Sigmoid colon (tissue), 7 donors: ENCODE data around the gene NUMBL. TPM values are rescaled to one million over a fixed set of nuclear protein-coding genes. Genes with fewer than 3 reads are reported as not detected.

Experiments
- DNase-seq: peaks from one replicate; pipeline ENCODE4 v3.0.0-alpha.2; 2019
- H3K27ac ChIP-seq, 4 donors: fragments of 200-600 bp; sonication (generic); one replicate each; pipeline ENCODE4 v1.5.1; 2016 to 2019; ENCODE audit warnings: mild to moderate bottlenecking in 1 of 4
- H3K27me3 ChIP-seq, 3 donors: fragments of 200-600 bp; sonication (generic); one replicate each; pipeline ENCODE4 v1.5.1; 2019; ENCODE audit warnings: mild to moderate bottlenecking in 1 of 3
- H3K36me3 ChIP-seq, 4 donors: fragments of 200-600 bp; sonication (generic); one replicate each; pipeline ENCODE4 v1.5.1; 2016 to 2019
- H3K4me1 ChIP-seq, 4 donors: fragments of 200-600 bp; sonication (generic); one replicate each; pipeline ENCODE4 v1.5.1; 2017 to 2019
- H3K4me3 ChIP-seq, 4 donors: fragments of 200-600 bp; sonication (generic); one replicate each; pipeline ENCODE4 v1.5.1; 2017 to 2019; ENCODE audit warnings: mild to moderate bottlenecking in 2 of 4, moderate library complexity in 1 of 4
- H3K9me3 ChIP-seq, 4 donors: fragments of 200-600 bp in 3 of 4; sonication (generic) in 3 of 4; one replicate each; pipeline versions ENCODE4 v1.5.1 to v1.6.1; 2013 to 2019
- EP300 ChIP-seq, 4 donors: sonication (generic); formaldehyde crosslinking; IDR thresholded peaks; one replicate each; pipeline ENCODE4 v1.6.1; 2017; ENCODE audit warnings: antibody characterized with exemption in 4 of 4
- POLR2A ChIP-seq, 2 donors: fragments of 450-650 bp; IDR thresholded peaks; one replicate each; pipeline ENCODE4 v1.6.1; 2016; ENCODE audit warnings: antibody characterized with exemption in 2 of 2, mild to moderate bottlenecking in 2 of 2, moderate library complexity in 2 of 2
- POLR2AphosphoS5 ChIP-seq, 4 donors: sonication (generic); formaldehyde crosslinking; IDR thresholded peaks; one replicate each; pipeline ENCODE4 v1.6.1; 2017; ENCODE audit warnings: antibody characterized with exemption in 4 of 4
- WGBS, 2 donors: extraction: QIAGEN DNeasy Blood & Tissue Kit; methylation state at CpG; one replicate each; pipeline ENCODE4 v1.1.7; 2013; 5-methylcytosine and 5-hydroxymethylcytosine counted together
- intact Hi-C: fragments of 100-400 bp; cut with DNase I; formaldehyde crosslinking; loops from one replicate; pipeline ENCODE4 v1.15.1; 2023
- polyA plus RNA-seq, 3 donors: library from polyadenylated mRNA; stranded (reverse); fragments of 200-250 nt; gene quantifications; one replicate each; pipeline ENCODE4 v1.2.3, GENCODE V29; 2013
- total RNA-seq, 4 donors: library from RNA; depleted of rRNA; stranded (reverse); fragments of >200 nt; gene quantifications; one replicate each; pipeline ENCODE4 v1.1.0, GENCODE V29; 2016
- TF ChIP-seq, protein P1 (sequence below), 4 experiments: fragments of 450-650 bp in 3 of 4; fragments of 200-600 bp in 1 of 4; IDR thresholded peaks; one replicate each; pipeline ENCODE4 v1.5.1; 2016 to 2019; ENCODE audit warnings: antibody characterized with exemption in 4 of 4, mild to moderate bottlenecking in 3 of 4, moderate library complexity in 2 of 4
- donor health status: healthy with polysubstance abuse.
- donor health status: Bipolar disorder and iron deficiency.
- donor health status: healthy.

Gene NUMBL
- total and polyA plus RNA-seq, 7 donors = 3.0 to 38.2 (median 21.9) TPM

DNA sequence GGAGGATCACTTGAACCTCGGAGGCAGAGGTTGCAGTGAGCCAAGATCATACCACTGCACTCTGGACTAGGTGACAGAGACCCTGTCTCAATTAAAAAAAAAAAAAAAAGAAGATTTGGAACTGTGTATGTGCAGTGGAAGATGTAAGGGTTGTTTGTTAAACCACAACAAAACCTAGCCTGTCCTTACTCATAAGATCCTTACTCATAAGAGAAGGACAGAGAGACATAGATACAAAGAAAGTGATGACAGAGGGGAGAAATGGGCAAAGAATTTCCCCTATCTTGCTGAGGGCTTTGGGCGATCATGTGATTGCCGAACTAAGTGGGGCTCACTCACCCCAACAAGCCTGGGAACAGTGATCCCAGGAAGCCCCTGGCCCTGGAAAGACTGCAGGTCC is 34.4 kb upstream of the NUMBL start:
- Histone ChIP-seq H3K9me3 (no peaks in the 10 kb centered on the region), H3K4me3 (no peak overlapping the region), H3K27ac (peak overlapping the region in 1 of 4 donors; percentile 17), H3K36me3 (peaks cover 10 to 72% (median 50%) of the 10 kb centered on the region in 4 donors), H3K27me3 (no peaks in the 10 kb centered on the region), H3K4me1 (peaks cover 0 to 39% (median 30%) of the 10 kb centered on the region in 4 donors)
- no peak for DNase-seq
- WGBS, 2 donors = 92 to 98% methylated on average over 3 of the region's 3 CpGs
- intact Hi-C loops = no loop called here
- TF ChIP-seq POLR2AphosphoS5 (IDR thresholded peaks at IDR 0.05) (no peak), POLR2A (IDR thresholded peaks at IDR 0.05) (no peak)

- Histone ChIP-seq H3K4me3 (no peak overlapping the region), H3K9me3 (no peaks in the 10 kb centered on the region), H3K27me3 (no peaks in the 10 kb centered on the region), H3K27ac (no peak overlapping the region), H3K4me1 (peaks cover 0 to 44% (median 36%) of the 10 kb centered on the region in 4 donors), H3K36me3 (peaks cover 5 to 67% (median 45%) of the 10 kb centered on the region in 4 donors)
- DNase-seq = no peak
- intact Hi-C loops = no loop called here
- TF ChIP-seq POLR2A (IDR thresholded peaks at IDR 0.05) = no peak
- TF ChIP-seq POLR2AphosphoS5 (IDR thresholded peaks at IDR 0.05) = no peak
- no peak for TF ChIP-seq EP300 (IDR thresholded peaks at IDR 0.05)
- TF ChIP-seq, protein P1, sequence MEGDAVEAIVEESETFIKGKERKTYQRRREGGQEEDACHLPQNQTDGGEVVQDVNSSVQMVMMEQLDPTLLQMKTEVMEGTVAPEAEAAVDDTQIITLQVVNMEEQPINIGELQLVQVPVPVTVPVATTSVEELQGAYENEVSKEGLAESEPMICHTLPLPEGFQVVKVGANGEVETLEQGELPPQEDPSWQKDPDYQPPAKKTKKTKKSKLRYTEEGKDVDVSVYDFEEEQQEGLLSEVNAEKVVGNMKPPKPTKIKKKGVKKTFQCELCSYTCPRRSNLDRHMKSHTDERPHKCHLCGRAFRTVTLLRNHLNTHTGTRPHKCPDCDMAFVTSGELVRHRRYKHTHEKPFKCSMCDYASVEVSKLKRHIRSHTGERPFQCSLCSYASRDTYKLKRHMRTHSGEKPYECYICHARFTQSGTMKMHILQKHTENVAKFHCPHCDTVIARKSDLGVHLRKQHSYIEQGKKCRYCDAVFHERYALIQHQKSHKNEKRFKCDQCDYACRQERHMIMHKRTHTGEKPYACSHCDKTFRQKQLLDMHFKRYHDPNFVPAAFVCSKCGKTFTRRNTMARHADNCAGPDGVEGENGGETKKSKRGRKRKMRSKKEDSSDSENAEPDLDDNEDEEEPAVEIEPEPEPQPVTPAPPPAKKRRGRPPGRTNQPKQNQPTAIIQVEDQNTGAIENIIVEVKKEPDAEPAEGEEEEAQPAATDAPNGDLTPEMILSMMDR (IDR thresholded peaks at IDR 0.05) = no peak
- 94 to 96% methylated on average over 4 of the region's 4 CpGs for WGBS, 2 donors
These were observed 33.9 kb upstream of the NUMBL start for GRCh38 chr19:40724315-40724714.

GRCh38 chr19:40723661-40724254 is 33.3 kb upstream of the NUMBL start:
- no peaks in the 10 kb centered on the region for H3K27me3 ChIP-seq
- H3K9me3 ChIP-seq = no peaks in the 10 kb centered on the region
- H3K4me3 ChIP-seq = no peak overlapping the region
- H3K27ac ChIP-seq = no peak overlapping the region
- TF ChIP-seq POLR2AphosphoS5 (IDR thresholded peaks at IDR 0.05) (no peak), EP300 (IDR thresholded peaks at IDR 0.05) (no peak), POLR2A (IDR thresholded peaks at IDR 0.05) (no peak)
- TF ChIP-seq, protein P1 (IDR thresholded peaks at IDR 0.05) = no peak
- 89 to 95% methylated on average over 5 of the region's 5 CpGs for WGBS, 2 donors
- peaks cover 0 to 50% (median 39%) of the 10 kb centered on the region in 4 donors for H3K4me1 ChIP-seq
- no peak for DNase-seq
- peaks cover 5 to 61% (median 39%) of the 10 kb centered on the region in 4 donors for H3K36me3 ChIP-seq
- intact Hi-C loops = no loop called here

- 86 to 87% methylated on average over 9 of the region's 9 CpGs for WGBS, 2 donors
- intact Hi-C loops = no loop called here
- Histone ChIP-seq H3K4me3 (peak overlapping the region in 1 of 4 donors; percentile 74), H3K27me3 (no peaks in the 10 kb centered on the region), H3K9me3 (no peaks in the 10 kb centered on the region), H3K27ac (peak overlapping the region; percentile 95 to 99 (median 98)), H3K36me3 (peaks cover 5 to 45% (median 27%) of the 10 kb centered on the region in 4 donors), H3K4me1 (peaks cover 0 to 65% (median 44%) of the 10 kb centered on the region in 4 donors)
- no peak for DNase-seq
- peak in 1 of 4 donors; percentile 28 for TF ChIP-seq POLR2AphosphoS5 (IDR thresholded peaks at IDR 0.05)
- TF ChIP-seq, protein P1 (IDR thresholded peaks at IDR 0.05) = no peak
These were observed 31.6 kb upstream of the NUMBL start for GRCh38 chr19:40721936-40722661.

GRCh38 chr19:40721140-40721486 is 30.7 kb upstream of the NUMBL start:
- H3K4me3 ChIP-seq = peak overlapping the region; percentile 13 to 92 (median 76)
- peaks cover 0 to 69% (median 48%) of the 10 kb centered on the region in 4 donors for H3K4me1 ChIP-seq
- no peak for TF ChIP-seq POLR2AphosphoS5 (IDR thresholded peaks at IDR 0.05)
- TF ChIP-seq EP300 (IDR thresholded peaks at IDR 0.05) = no peak
- TF ChIP-seq POLR2A (IDR thresholded peaks at IDR 0.05) = no peak
- TF ChIP-seq, protein P1 (IDR thresholded peaks at IDR 0.05) = no peak
- H3K27me3 ChIP-seq = no peaks in the 10 kb centered on the region
- WGBS, 2 donors = 87 to 89% methylated on average over 6 of the region's 6 CpGs
- H3K9me3 ChIP-seq = no peaks in the 10 kb centered on the region
- no peak for DNase-seq
- intact Hi-C loops = no loop called here
- H3K36me3 ChIP-seq = peaks cover 0 to 36% (median 25%) of the 10 kb centered on the region in 4 donors
- H3K27ac ChIP-seq = peak overlapping the region; percentile 95 to 99 (median 98)
